Ishikawa (cell line): ENCODE measurements around the gene RGS6.

Experiments
- CEBPB ChIP-seq: IDR thresholded peaks from 2 replicates; pipeline ENCODE4 v1.6.1; 2012
- CREB1 ChIP-seq: IDR thresholded peaks from 2 replicates; pipeline ENCODE4 v1.6.1; 2012; ENCODE audit warnings: low read depth
- EGR1 ChIP-seq: IDR thresholded peaks from 2 replicates; pipeline ENCODE4 v1.6.1; 2012
- EP300 ChIP-seq: IDR thresholded peaks from 2 replicates; pipeline ENCODE4 v1.6.1; 2012; ENCODE audit warnings: borderline replicate concordance
- FOXM1 ChIP-seq: IDR thresholded peaks from 2 replicates; pipeline ENCODE4 v1.6.1; 2012; ENCODE audit warnings: low read depth, borderline replicate concordance
- MAX ChIP-seq: IDR thresholded peaks from 2 replicates; pipeline ENCODE4 v1.6.1; 2012
- NFIC ChIP-seq: IDR thresholded peaks from 2 replicates; pipeline ENCODE4 v1.6.1; 2012
- RAD21 ChIP-seq: IDR thresholded peaks from 2 replicates; pipeline ENCODE4 v1.6.1; 2012; ENCODE audit warnings: low read depth
- REST ChIP-seq: IDR thresholded peaks from 2 replicates; pipeline ENCODE4 v1.6.1; 2012; ENCODE audit warnings: low read depth, mild to moderate bottlenecking
- TAF1 ChIP-seq: IDR thresholded peaks from 2 replicates; pipeline ENCODE4 v1.6.1; 2012; ENCODE audit warnings: low read depth, mild to moderate bottlenecking
- TCF12 ChIP-seq: IDR thresholded peaks from 2 replicates; pipeline ENCODE4 v1.6.1; 2012; ENCODE audit warnings: low read depth
- TEAD4 ChIP-seq: IDR thresholded peaks from 2 replicates; pipeline ENCODE4 v1.6.1; 2012
- USF1 ChIP-seq: IDR thresholded peaks from 2 replicates; pipeline ENCODE4 v1.6.1; 2012
- YY1 ChIP-seq: IDR thresholded peaks from 2 replicates; pipeline ENCODE4 v1.6.1; 2012; ENCODE audit warnings: low read depth
- ZBTB7A ChIP-seq: IDR thresholded peaks from 2 replicates; pipeline ENCODE4 v1.6.1; 2012; ENCODE audit warnings: low read depth

Gene RGS6

GRCh38 chr14:72597252-72598233 is 665.3 kb downstream of the RGS6 start:
- TF ChIP-seq CEBPB: no peak

- TF ChIP-seq EP300 (no peak), USF1 (no peak), TAF1 (no peak), CEBPB (no peak), ZBTB7A (no peak), REST (no peak), EGR1 (no peak), TCF12 (no peak), YY1 (no peak), FOXM1 (no peak), RAD21 (no peak), NFIC (no peak), TEAD4 (no peak), CREB1 (no peak), MAX (no peak)
Measured at GRCh38 chr14:72598306-72598705, 666.1 kb downstream of the RGS6 start.

GRCh38 chr14:72599579-72600470 is 667.6 kb downstream of the RGS6 start:
- no peak for TF ChIP-seq CREB1
- TF ChIP-seq MAX: no peak
- no peak for TF ChIP-seq REST
- TF ChIP-seq TAF1: no peak
- no peak for TF ChIP-seq CEBPB
- TF ChIP-seq USF1: no peak
- TF ChIP-seq ZBTB7A: no peak
- no peak for TF ChIP-seq TCF12
- TF ChIP-seq EGR1: no peak
- no peak for TF ChIP-seq NFIC
- TF ChIP-seq RAD21: no peak
- TF ChIP-seq EP300: no peak

- TF ChIP-seq USF1: no peak
- no peak for TF ChIP-seq NFIC
- TF ChIP-seq TEAD4: no peak
- no peak for TF ChIP-seq TAF1
- TF ChIP-seq TCF12: no peak
- no peak for TF ChIP-seq CEBPB
- TF ChIP-seq ZBTB7A: 0 out of 2 replicates have a peak, but pooled peaks have one; percentile 34
Measured at GRCh38 chr14:72600551-72601330, 668.5 kb downstream of the RGS6 start.

GRCh38 chr14:72603639-72604038 is 671.4 kb downstream of the RGS6 start:
- TF ChIP-seq REST (no peak), CEBPB (no peak), TEAD4 (no peak), MAX (no peak), NFIC (no peak), CREB1 (no peak), EP300 (no peak), RAD21 (no peak), EGR1 (no peak), ZBTB7A (no peak), USF1 (no peak), TAF1 (no peak)
